Measurements from ENCODE around the gene PPP1R15B. TPM values are rescaled to one million over a fixed set of nuclear protein-coding genes. Genes with fewer than 3 reads are reported as not detected.

PPP1R15B gene
- total and polyA plus RNA-seq, 2 donors from 2014 or later = 12.3 to 41.6 TPM

GRCh38 chr1:204400882-204401510 is 10.6 kb downstream of the PPP1R15B start:
- no peak for TF ChIP-seq CTCF (IDR thresholded peaks at IDR 0.05; ENCODE audit: borderline replicate concordance, extremely low read depth, insufficient read depth)
- intact Hi-C loops (cut with DNase I) = no loop called here
- DNase-seq (no peak), FAIRE-seq (no peak)
- no peak overlapping the region for H3K27ac ChIP-seq (ENCODE audit: low read depth in 2 of 2, low read length in 2 of 2)
- H3K4me1 ChIP-seq (ENCODE audit: control insufficient read depth in 2 of 3, insufficient read depth in 2 of 3, low read depth in 1 of 3, low read length in 3 of 3) = peaks cover 0 to 5% (median 3%) of the 10 kb centered on the region in 3 donors
- no peaks in the 10 kb centered on the region for H3K9me3 ChIP-seq (ENCODE audit: control insufficient read depth in 2 of 3, insufficient read depth in 1 of 3, low read length in 3 of 3)
- H3K4me3 ChIP-seq (ENCODE audit: low read length in 3 of 3) = no peak overlapping the region
- H3K36me3 ChIP-seq (ENCODE audit: control insufficient read depth in 2 of 3, insufficient read depth in 3 of 3, low read length in 3 of 3) = peaks cover 3 to 17% (median 10%) of the 10 kb centered on the region in 3 donors
- no peaks in the 10 kb centered on the region for H3K27me3 ChIP-seq (ENCODE audit: control insufficient read depth, insufficient read depth, low read length)
- no peak overlapping the region for H3K9ac ChIP-seq (ENCODE audit: low read length in 3 of 3)

- H3K27ac ChIP-seq (ENCODE audit: low read depth in 2 of 2, low read length in 2 of 2) = no peak overlapping the region
- H3K36me3 ChIP-seq (ENCODE audit: control insufficient read depth in 2 of 3, insufficient read depth in 3 of 3, low read length in 3 of 3) = peaks cover 0 to 9% (median 0%) of the 10 kb centered on the region in 3 donors
Measured at GRCh38 chr1:204398197-204399125, 13.2 kb downstream of the PPP1R15B start.

GRCh38 chr1:204396015-204396583 is 15.5 kb downstream of the PPP1R15B start:
- no peak overlapping the region for H3K27ac ChIP-seq (ENCODE audit: low read depth in 2 of 2, low read length in 2 of 2)
- no peak for TF ChIP-seq CTCF (IDR thresholded peaks at IDR 0.05; ENCODE audit: borderline replicate concordance, extremely low read depth, insufficient read depth)
- DNase-seq (no peak), FAIRE-seq (no peak)
- H3K27me3 ChIP-seq (ENCODE audit: control insufficient read depth, insufficient read depth, low read length) = no peaks in the 10 kb centered on the region
- H3K9ac ChIP-seq (ENCODE audit: low read length in 3 of 3) = no peak overlapping the region
- intact Hi-C loops (cut with DNase I) = no loop called here
- no peaks in the 10 kb centered on the region for H3K4me1 ChIP-seq (ENCODE audit: control insufficient read depth in 2 of 3, insufficient read depth in 2 of 3, low read depth in 1 of 3, low read length in 3 of 3)
- H3K36me3 ChIP-seq (ENCODE audit: control insufficient read depth in 2 of 3, insufficient read depth in 3 of 3, low read length in 3 of 3) = no peaks in the 10 kb centered on the region
- no peak overlapping the region for H3K4me3 ChIP-seq (ENCODE audit: low read length in 3 of 3)
- no peaks in the 10 kb centered on the region for H3K9me3 ChIP-seq (ENCODE audit: control insufficient read depth in 2 of 3, insufficient read depth in 1 of 3, low read length in 3 of 3)

More at GRCh38 chr1:204398197-204399125, 13.2 kb downstream of the PPP1R15B start:
- no peaks in the 10 kb centered on the region for H3K4me1 ChIP-seq (ENCODE audit: control insufficient read depth in 2 of 3, insufficient read depth in 2 of 3, low read depth in 1 of 3, low read length in 3 of 3)
- peak; percentile 73 for TF ChIP-seq CTCF (IDR thresholded peaks at IDR 0.05; ENCODE audit: borderline replicate concordance, extremely low read depth, insufficient read depth)
- no peaks in the 10 kb centered on the region for H3K9me3 ChIP-seq (ENCODE audit: control insufficient read depth in 2 of 3, insufficient read depth in 1 of 3, low read length in 3 of 3)
- peak; percentile 84 to 90 (median 85) for DNase-seq
- H3K27me3 ChIP-seq (ENCODE audit: control insufficient read depth, insufficient read depth, low read length) = no peaks in the 10 kb centered on the region
- no peak overlapping the region for H3K4me3 ChIP-seq (ENCODE audit: low read length in 3 of 3)
- intact Hi-C loops (cut with DNase I) = no loop called here
- FAIRE-seq = no peak
- no peak overlapping the region for H3K9ac ChIP-seq (ENCODE audit: low read length in 3 of 3)

All from kidney (tissue), 14 donors.